ENCODE results near the gene PON3. TPM values are rescaled to one million over a fixed set of nuclear protein-coding genes. Genes with fewer than 3 reads are reported as not detected.

PON3 gene
- total and polyA plus RNA-seq, 11 donors, result 0.21 to 1.8 (median 0.70) TPM

- no peaks in the 10 kb centered on the region for H3K4me1 ChIP-seq
- DNase-seq (no peak), ATAC-seq (no peak)
- intact Hi-C loops (cut with DNase I), result no loop called here
- H3K36me3 ChIP-seq, result no peaks in the 10 kb centered on the region
- 60 to 77% (median 71%) methylated on average over 3 of the region's 3 CpGs for WGBS, 4 donors
- TF ChIP-seq POLR2A (IDR thresholded peaks at IDR 0.05) (no peak), CTCF (IDR thresholded peaks at IDR 0.05) (no peak)
- no peak overlapping the region for H3K27ac ChIP-seq
- no peak overlapping the region for H3K4me3 ChIP-seq
- H3K27me3 ChIP-seq, result peaks cover 0 to 5% (median 0%) of the 10 kb centered on the region in 9 donors
- no peaks in the 10 kb centered on the region for H3K9me3 ChIP-seq
These were observed 78.2 kb downstream of the PON3 start for GRCh38 chr7:95317966-95318365.

GRCh38 chr7:95317546-95317945, 78.6 kb downstream of the PON3 start:
- H3K4me1 ChIP-seq, result no peaks in the 10 kb centered on the region
- WGBS, 4 donors, result 22 to 38% (median 29%) methylated on average over 2 of the region's 2 CpGs
- H3K36me3 ChIP-seq, result no peaks in the 10 kb centered on the region
- intact Hi-C loops (cut with DNase I), result no loop called here
- ATAC-seq (no peak), DNase-seq (no peak)
- no peaks in the 10 kb centered on the region for H3K9me3 ChIP-seq
- peaks cover 0 to 1% (median 0%) of the 10 kb centered on the region in 9 donors for H3K27me3 ChIP-seq
- no peak overlapping the region for H3K4me3 ChIP-seq
- H3K27ac ChIP-seq, result no peak overlapping the region
- TF ChIP-seq CTCF (IDR thresholded peaks at IDR 0.05), result no peak
- no peak for TF ChIP-seq POLR2A (IDR thresholded peaks at IDR 0.05)

- Histone ChIP-seq H3K27ac (no peak overlapping the region), H3K4me3 (no peak overlapping the region), H3K9me3 (no peaks in the 10 kb centered on the region), H3K4me1 (no peaks in the 10 kb centered on the region), H3K36me3 (no peaks in the 10 kb centered on the region), H3K27me3 (no peaks in the 10 kb centered on the region)
- ATAC-seq (no peak), DNase-seq (no peak)
- intact Hi-C loops (cut with DNase I), result no loop called here
- 77 to 88% (median 86%) methylated on average over 2 of the region's 2 CpGs for WGBS, 4 donors
- TF ChIP-seq POLR2A (IDR thresholded peaks at IDR 0.05) (no peak), CTCF (IDR thresholded peaks at IDR 0.05) (no peak)
These were observed 79.6 kb downstream of the PON3 start for GRCh38 chr7:95316588-95316987.

GRCh38 chr7:95312561-95312960, 83.6 kb downstream of the PON3 start:
- H3K9me3 ChIP-seq, result no peaks in the 10 kb centered on the region
- WGBS, 4 donors, result 83 to 96% (median 94%) methylated on average over 4 of the region's 4 CpGs
- no peak overlapping the region for H3K4me3 ChIP-seq
- no peak for TF ChIP-seq POLR2A (IDR thresholded peaks at IDR 0.05)
- no peak for TF ChIP-seq CTCF (IDR thresholded peaks at IDR 0.05)
- ATAC-seq (no peak), DNase-seq (no peak)
- H3K36me3 ChIP-seq, result no peaks in the 10 kb centered on the region
- H3K27ac ChIP-seq, result no peak overlapping the region
- no peaks in the 10 kb centered on the region for H3K27me3 ChIP-seq
- no peaks in the 10 kb centered on the region for H3K4me1 ChIP-seq
- intact Hi-C loops (cut with DNase I), result no loop called here
